Measurements from ENCODE around the gene SLCO4A1.

SLCO4A1 gene, protein sequence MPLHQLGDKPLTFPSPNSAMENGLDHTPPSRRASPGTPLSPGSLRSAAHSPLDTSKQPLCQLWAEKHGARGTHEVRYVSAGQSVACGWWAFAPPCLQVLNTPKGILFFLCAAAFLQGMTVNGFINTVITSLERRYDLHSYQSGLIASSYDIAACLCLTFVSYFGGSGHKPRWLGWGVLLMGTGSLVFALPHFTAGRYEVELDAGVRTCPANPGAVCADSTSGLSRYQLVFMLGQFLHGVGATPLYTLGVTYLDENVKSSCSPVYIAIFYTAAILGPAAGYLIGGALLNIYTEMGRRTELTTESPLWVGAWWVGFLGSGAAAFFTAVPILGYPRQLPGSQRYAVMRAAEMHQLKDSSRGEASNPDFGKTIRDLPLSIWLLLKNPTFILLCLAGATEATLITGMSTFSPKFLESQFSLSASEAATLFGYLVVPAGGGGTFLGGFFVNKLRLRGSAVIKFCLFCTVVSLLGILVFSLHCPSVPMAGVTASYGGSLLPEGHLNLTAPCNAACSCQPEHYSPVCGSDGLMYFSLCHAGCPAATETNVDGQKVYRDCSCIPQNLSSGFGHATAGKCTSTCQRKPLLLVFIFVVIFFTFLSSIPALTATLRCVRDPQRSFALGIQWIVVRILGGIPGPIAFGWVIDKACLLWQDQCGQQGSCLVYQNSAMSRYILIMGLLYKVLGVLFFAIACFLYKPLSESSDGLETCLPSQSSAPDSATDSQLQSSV

DNA sequence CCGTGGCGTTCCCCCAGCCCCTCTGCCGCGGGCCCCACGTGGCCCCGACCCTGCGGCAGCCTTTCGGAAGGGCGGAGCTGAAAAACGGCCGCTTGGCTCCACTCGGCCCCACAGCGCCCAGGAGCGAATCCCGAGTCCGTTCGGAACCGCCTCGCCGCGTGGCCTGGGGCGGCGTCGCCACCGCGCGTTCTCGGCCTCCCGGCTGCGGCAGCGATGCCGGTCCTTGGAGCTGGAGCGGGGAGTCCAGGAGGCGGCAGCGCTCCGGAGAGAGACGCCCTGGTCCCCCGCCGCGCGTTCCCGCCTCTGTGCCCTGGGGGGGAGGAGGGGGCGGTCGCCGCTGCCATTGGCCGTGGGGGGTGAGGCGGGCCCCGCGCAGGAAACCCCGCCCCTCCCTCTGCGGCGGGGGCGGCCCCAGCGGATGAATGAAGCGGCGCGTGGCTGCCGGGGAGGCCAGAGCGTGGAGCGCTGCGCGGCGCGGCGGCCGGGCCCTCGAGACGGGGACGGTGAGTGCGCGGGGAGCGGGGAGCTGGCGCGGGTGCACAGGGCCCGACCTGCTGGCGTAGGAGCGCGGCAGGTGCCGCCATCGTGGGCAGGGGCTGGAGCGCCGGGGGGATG is at the start of gene SLCO4A1:
TSS of gene SLCO4A1 (plus strand) at position 453 of the 615 bp plus-strand sequence. CDS start 13,952 bp downstream, outside the sequence.
- peak; percentile 93 for DNase-seq

DNA sequence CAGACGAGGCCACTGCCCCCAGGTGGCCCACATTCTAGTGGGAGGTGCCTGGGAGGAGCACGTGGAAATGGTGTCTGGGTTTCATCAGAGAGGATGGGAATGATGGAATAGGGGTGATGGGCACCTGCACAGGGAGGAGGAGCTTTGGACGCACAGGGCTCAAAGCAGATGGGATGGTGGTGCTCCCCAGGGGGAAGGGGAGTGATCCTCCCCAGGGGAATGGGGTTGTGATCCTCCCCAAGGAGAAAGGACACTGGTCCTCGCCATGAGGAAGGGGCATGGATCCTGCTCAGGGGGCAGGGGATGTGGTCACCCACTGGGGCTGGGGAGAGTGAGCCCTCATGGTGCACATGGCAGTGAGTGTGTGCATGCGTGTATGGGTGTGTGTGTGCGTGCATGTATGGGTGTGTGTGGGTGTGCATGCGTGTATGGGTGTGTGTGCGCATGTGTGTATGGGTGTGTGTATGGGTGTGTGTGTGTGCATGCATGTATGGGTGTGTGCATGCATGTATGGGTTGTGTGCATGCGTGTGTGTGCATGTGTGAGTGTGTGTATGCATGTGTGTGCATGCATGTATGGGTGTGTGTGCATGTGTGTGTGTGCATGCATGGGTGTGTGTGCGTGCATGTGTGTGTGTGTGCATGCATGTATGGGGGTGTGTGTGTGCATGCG is 49.7 kb upstream of the SLCO4A1 start:
- DNase-seq = no peak

DNA sequence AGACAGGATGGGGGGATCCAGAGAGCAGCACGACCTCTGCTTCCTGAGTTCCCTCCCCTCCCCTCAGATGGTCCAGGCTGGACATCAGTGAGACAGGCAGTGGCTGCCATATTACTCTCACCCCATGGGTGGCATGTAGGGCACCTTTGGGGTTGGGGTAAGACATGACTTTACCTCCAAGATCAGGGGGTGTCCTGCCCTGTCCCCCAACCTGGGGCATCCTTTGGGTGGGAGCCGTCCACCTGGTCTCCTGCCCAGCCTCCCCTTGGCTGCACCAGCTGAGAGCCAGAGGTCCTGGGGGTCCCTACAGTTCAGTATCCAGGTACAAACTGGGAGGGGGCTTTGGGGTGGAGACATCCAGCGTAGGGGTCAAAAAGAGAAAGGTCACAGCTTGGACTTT is 48.7 kb upstream of the SLCO4A1 start:
- DNase-seq = no peak

DNA sequence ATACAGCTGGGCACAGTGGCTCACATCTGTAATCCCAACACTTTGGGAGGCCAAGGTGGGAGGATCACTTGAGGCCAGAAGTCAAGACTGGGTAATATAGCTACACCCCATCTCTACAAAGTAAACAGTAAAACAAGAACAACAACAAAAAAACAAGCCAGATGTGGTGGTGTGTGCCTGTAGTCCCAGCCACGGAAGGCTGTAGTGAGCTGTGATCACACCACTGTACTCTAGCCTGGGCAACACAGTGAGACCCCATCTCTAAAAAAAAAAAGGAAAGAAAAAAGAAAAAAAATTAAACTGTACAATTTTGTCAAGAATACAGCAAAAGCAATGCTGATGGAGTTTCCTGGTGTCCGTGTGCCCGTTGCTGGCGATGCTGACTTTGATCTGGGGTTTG is 47.2 kb upstream of the SLCO4A1 start:
- DNase-seq = no peak

DNA sequence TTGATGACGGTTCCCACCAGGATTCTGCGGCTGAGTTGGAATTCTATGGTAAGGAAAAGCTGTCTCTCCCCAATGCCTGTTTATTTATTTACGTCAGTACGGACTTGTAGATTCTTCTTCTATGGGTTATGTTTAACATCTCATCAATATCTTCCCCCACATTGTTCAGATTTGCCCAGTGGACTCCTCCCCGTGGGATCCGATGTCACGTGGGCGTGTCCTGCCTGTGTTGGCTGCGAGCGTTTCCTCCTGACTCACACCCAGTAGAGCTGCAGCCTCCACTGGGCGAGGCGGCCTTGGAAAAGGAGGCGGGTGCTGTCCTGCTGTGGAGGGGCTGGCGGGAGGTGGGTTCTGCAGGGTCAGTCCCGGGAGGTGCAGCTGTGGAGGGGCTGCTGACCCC is 46.8 kb upstream of the SLCO4A1 start:
- DNase-seq = peak; percentile 64

DNA sequence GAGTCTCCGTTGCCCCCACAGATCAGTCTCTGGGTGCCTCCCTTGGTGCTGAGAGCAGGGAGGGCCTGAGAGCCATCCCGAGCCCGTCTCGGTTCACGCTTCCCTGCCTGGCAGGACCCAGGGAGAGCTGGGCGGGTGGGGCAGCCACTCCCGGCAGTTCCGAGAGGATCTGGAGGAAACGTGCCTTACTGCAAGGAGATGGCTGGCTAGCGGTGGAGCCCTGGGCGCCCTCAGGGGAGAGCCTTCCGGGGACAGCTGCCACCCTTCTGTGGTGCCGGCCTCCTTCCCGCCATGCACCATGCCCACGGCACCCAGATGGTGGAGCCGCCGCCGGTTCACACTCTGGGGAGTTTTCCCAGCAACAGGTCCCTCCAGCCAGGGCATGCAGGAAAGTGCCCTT is 45.8 kb upstream of the SLCO4A1 start:
- DNase-seq = no peak

DNA sequence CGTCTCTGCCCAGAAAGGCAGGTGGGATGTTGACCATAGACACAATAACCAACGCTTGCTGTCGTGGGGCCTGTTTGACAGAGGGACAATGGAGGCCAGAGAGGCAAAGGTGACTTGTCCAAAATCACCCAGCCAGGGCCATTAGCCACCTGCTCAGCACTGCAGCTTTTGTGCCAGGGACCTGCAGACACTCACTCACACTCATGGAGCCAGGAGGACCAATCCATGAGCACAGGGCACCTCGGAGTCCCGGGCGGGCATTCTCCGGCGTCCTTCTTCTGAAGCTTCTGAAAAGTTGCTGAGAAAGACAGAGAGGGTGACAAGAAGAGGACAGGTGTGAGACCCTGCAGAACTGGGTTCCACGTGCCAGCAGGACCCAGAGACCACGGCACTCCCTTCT is 45.4 kb upstream of the SLCO4A1 start:
- DNase-seq = no peak

DNA sequence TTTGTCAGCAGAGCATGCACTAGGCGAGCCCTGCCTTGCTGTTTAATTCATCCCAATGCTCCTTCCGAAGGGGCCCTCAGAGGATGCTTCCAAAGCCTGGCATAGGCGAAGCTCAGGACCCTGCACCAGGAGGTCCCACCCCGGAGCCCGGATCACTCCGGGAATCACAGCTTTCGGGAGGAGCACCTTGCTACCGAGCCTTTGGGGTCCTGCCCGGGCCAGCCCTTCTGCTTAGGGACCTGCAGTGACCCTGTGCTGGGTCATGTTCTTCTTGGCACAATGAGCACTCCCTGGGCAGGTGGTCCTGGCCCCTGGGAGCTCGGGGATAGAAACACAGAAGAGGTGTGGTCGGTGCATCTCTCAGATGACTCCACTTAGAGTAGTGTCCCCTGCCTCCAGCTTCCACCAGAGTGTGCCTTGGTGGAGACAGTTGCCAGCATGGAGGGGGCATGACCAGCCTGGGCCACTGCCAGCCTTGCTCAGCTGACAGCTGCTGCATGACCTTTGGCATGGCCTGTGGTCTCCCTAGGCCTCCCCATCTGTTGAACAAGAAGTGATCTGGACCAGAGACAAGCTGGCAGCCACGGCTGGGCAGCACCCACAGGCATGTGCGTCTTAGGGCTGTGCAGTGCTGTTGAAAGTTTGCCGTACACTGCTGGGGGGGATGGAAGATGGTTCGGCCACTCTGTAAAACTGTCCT is 44.7 kb upstream of the SLCO4A1 start:
- DNase-seq = no peak

DNA sequence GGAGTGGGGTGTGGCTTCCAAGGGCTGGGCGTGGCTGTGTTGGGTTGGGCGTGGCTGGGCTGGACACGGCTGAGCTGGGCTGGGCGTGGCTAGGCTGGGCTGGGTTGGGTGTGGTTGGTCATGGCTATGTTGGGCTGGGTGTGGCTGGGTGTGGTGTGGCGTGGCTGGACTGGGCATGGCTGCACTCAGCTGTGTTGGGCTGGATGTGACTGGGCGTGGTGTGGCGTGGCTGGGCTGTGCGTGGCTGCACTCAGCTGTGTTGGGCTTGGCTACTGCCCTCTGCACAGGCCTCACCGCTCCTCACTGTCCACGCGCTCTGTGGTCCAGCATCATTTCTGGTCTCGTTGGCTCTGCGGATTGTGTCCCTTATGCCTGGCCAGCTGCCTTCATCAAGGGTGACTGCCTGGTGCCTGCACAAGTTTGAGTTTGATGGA is 43.5 kb upstream of the SLCO4A1 start:
- DNase-seq = peak; percentile 86

DNA sequence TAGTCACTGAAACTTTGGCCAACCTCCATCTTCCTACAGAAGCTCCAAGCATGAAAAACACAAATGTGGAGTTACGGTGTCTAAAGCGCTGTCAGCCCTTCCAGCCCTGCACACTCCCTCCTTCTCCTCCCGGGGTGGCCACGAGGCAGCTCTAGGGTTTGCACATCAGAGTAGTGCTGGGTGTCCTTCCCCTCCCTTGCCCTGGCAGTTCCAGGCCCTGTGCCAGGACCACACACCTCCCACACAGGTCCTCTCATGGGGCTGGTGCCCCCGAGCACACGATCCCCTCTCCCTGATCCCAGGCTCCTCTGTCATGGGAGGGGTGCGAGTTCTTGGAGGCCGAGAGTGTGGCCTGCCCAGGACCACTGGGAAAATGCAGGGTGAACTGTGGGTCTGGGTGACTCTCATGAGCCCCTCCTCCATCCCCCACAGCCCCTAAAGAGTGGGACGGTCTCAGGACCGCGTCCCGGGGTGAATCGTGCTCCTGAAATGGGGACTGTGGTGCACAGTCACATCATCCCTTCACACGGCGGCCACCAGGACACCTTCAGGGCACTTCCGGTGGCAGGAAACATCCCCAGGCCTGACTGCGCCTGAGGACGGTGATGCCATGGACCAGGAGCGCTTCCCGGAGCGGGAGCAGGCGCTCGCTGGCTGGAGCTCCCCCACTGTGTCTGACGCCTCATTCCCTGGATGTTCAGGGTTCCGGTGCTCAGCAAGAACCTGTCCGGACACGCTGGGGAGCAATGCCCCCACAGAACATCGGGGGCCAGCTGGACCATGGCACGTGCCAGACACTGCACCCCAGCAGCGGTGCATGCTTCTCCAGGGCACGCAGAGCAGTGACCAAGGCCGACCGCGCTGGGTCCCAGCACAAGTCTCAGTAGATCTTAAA is 42.8 kb upstream of the SLCO4A1 start:
- DNase-seq = no peak

DNA sequence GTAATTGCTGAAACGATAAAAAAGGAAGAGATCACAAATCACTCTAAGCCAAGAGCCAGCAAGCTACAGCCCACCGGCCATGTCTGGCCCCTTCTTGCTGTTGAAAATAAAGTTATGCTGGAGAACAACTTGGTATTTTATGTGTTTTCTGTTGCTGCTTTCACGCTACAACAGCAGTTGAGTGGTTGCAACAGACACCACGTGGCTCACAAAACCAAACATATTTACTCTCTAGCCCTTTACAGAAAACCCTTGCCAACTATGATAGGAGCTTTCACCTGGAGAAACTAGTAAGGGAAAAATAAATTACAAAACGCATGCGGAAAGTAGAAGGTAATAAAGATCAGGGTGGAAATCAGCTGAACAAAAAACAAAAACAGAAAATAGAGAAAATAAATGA is 41.1 kb upstream of the SLCO4A1 start:
- DNase-seq = no peak

DNA sequence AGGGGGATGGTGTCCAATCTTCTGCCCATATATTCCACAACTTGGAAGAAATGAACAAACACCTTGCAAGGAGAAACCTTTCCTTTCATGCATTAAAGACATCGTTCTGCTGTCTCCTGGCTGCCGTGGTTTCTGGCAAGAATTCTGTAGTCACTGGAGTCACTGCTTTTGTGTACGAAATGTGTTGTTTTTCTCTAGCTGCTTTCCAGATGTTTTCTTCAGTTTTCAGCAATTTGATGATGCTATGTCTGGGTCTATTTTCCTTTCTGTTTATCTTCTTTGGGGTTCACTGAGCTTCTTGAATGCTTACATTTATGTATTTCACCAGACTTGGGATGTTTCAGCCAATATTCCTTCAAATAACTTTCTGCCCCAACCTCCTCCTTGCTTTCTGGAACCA is 40.6 kb upstream of the SLCO4A1 start:
- no peak for DNase-seq

DNA sequence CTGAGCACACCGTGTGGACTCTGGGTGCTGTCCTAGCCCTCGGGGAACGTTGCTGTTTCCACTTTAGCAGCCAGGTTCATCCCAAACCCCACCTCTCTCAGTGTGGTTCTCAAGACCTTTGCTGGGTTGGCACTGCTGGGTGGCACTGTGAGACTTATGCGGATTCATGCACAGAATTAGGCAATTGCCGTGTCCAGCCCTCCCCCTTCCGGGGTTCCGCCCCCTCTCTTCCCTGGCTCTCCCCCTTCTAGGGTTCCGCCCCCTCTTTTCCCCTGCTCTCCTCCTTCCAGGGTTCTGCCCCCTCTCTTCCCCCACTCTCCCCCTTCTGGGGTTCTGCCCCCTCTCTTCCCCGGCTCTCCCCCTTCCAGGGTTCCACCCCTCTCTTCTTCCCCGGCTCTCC is 39.8 kb upstream of the SLCO4A1 start:
- peak; percentile 84 for DNase-seq

DNA sequence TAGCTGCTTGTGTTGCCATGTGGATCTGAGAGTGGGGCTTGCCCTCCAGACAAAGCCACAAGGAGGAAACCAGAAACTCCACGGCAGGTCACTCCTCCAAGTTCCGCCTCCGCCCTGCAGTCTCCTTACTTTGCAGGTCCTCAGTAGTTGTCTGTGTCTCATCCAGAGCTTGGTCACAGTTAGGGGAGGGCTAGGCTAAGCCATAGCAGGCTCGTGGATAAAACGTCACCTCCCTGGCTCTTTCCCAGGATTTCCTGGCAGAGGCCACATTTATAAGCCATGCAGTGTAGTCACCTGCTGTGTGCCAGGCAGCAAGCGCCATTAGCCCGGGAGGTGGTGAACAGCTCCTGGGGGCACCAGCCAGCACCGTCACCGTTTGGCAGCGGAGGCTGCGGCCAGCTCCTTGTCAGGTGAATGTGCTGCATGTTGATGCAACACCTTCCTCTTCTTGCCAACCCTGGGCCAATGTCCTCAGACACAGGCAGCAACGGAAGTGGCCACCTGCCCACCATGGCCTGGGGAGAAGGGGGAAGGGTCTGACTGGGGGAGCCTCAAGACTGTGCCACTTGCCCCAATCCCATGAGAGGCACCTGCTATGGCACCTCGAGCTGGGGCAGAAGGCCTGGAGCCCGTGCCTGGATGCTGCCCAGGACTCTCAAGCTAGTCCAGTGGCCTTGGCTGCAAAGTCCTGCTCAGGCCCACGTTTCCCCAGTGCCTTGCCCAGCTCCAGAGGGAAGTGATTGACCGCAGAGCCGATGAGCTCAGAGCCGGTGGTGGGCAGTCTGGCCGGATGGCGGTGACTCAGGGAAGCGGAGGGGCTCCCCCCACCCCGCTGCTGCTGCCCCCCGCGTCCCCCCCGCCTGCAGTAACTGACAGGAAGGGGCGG is 39.0 kb upstream of the SLCO4A1 start:
- peak; percentile 87 for DNase-seq

DNA sequence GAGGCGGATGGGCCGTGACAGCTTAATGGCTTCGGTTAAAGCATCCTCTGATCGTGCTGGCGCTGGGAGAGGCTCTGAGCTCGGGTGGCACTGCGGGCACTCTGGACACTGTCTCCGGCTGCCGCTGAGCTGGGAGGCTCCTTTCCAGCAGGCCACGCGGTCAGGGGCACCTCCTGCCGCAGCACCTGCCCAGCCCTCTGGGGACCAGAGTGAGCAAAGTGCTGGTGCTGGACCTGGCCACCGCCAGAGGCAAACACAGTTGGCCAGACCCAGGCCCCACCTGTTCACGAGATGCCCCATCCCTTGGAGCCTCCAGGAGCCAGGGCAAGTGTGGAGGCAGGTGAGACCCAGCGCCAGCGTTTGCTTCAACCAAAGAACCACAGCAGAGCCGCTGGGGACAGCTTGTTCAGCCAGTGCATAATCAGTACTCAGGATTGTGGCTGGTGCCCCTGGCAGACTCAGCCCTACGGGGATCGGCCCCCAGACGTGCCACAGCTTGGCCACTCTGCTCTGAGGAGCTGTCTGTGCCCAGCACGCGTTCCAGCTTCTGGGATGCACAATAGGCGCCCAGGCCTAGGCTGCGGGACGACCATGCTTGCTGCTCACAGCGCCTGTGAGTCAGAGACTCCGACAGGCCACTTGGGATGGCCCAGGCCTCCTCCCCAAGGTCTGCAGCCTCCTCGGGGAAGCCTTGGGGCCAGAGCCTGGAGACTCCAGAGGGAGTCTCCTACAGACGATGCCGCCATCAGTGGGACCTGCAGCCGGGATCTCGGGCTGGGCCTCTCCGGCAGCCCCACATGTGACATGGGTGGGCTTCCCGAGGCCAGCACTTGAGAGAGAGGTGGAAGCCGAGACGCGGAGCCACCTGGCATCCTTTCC is 38.2 kb upstream of the SLCO4A1 start:
- DNase-seq = peak; percentile 30

DNA sequence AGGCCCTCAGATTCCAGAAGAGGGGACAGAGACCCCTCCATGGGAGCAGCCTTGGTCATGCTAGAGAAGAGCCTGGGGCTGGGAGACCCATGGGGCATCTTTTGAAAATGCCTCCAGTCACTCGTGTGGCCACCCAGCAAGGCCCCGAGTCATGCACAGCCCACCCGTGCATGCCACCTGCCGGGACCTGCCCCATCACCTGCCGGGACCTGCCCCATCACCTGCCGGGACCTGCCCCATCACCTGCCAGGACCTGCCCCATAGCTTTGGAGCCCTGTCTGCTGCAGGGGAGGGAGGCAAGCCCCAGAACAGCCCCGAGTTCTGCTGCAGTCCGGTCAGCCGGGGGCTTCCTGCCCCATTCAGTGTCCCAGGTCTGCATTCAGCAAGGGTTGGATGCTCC is 37.5 kb upstream of the SLCO4A1 start:
- DNase-seq = no peak

DNA sequence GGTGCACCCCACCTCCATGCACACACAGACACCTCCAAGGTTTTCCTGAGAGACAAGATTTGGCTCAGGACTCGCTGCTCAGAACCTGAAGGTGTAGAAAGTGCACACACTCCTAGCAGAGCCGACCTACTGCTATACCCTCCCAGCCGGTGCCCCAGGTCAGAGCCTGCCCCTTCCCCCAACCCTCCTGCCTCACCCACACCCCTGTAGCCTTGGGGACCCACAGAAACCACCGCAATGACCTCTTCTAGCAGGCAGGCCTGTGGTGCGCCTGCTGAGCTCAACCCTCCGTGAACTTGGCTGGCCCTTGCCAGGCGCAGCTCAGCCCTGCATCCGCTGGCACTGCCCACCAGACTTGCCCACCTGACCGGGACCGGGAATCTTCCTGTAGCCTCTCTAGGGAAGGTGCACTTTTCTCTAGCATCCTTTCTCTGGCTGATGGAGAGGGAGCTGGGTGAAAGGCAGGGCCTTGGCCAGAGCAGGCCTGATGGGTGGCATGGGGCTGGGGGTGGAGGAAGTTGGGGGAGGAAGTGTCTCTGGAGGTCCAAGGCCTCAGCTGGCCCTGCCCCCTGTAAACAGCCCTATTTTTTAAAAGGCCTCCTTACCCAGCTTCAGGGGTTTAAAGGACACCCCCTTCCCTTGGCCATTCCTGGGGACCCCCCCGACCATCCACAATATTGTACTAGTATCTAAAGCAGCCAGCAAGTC is 36.9 kb upstream of the SLCO4A1 start:
- no peak for DNase-seq

DNA sequence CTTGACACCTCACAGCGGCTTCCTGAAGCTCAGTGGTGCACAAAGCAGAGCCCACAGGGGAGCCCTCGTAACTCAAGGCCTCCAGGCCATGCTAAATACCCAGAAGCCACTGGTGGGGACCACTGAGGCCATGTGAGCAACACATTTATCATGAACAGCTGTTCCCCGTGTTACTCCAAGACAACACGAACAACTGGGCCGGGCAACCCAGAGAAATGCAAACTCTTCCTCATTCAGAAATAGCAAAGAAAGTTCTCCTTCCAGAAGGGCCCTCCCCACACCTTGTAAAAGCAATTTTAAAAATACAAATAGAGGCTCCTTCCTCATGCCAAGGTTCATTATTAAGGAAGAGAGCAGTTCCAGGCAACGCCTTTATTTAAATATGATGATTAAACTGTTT is 36.3 kb upstream of the SLCO4A1 start:
- peak; percentile 38 for DNase-seq
